HEK293 (cell line): ENCODE results near the gene IREB2.

Experiments used
- BCL11A ChIP-seq: fragments of 450-650 bp; formaldehyde crosslinking; IDR thresholded peaks from 2 replicates; pipeline ENCODE4 v1.5.1; 2016; ENCODE audit warnings: low read depth, missing biosample characterization, missing genetic modification characterization
- GFI1B ChIP-seq: fragments of 450-650 bp; formaldehyde crosslinking; IDR thresholded peaks from 2 replicates; pipeline ENCODE4 v1.5.1; 2016; ENCODE audit warnings: missing biosample characterization, missing genetic modification characterization
- KLF1 ChIP-seq: fragments of 450-650 bp; formaldehyde crosslinking; IDR thresholded peaks from 2 replicates; pipeline ENCODE4 v1.5.1; 2016; ENCODE audit warnings: missing biosample characterization, missing genetic modification characterization
- KLF10 ChIP-seq: fragments of 450-650 bp; IDR thresholded peaks from 2 replicates; pipeline ENCODE4 v1.5.1; 2018; ENCODE audit warnings: missing biosample characterization, mild to moderate bottlenecking, missing genetic modification characterization
- MEIS1 ChIP-seq: sonication (generic); formaldehyde crosslinking; IDR thresholded peaks from 2 replicates; pipeline ENCODE4 v1.8.1; 2022; ENCODE audit warnings: missing genetic modification reagents, mild to moderate bottlenecking, borderline replicate concordance
- MYNN ChIP-seq: fragments of 450-650 bp; formaldehyde crosslinking; IDR thresholded peaks from 2 replicates; pipeline ENCODE4 v1.5.1; 2016; ENCODE audit warnings: missing biosample characterization, missing genetic modification characterization, borderline replicate concordance
- SETDB1 ChIP-seq: IDR thresholded peaks from one replicate; pipeline ENCODE4 v1.6.1; 2017; ENCODE audit warnings: mild to moderate bottlenecking, low read length, moderate library complexity, mixed read lengths; ENCODE audit not compliant: insufficient read length
- TCF7L2 ChIP-seq: IDR thresholded peaks from 2 replicates; pipeline ENCODE4 v1.6.1; 2011; ENCODE audit warnings: low read depth, mild to moderate bottlenecking, inconsistent platforms, low read length, moderate library complexity, borderline replicate concordance
- TRIM28 ChIP-seq: IDR thresholded peaks from 2 replicates; pipeline ENCODE4 v1.6.1; 2011; ENCODE audit warnings: low read length, control low read depth, borderline replicate concordance
- ZBTB21 ChIP-seq: fragments of 450-650 bp; formaldehyde crosslinking; IDR thresholded peaks from 2 replicates; pipeline ENCODE4 v1.5.1; 2017; ENCODE audit warnings: missing biosample characterization, missing genetic modification characterization
- ZFP41 ChIP-seq: fragments of 450-650 bp; formaldehyde crosslinking; IDR thresholded peaks from 2 replicates; pipeline ENCODE4 v1.5.1; 2016; ENCODE audit warnings: missing biosample characterization, missing genetic modification characterization, borderline replicate concordance
- ZIC2 ChIP-seq: fragments of 450-650 bp; formaldehyde crosslinking; IDR thresholded peaks from 2 replicates; pipeline ENCODE4 v1.5.1; 2016; ENCODE audit warnings: missing biosample characterization, missing genetic modification characterization
- ZNF10 ChIP-seq: fragments of 450-650 bp; formaldehyde crosslinking; IDR thresholded peaks from 2 replicates; pipeline ENCODE4 v1.5.1; 2017; ENCODE audit warnings: missing biosample characterization, missing genetic modification characterization
- ZNF114 ChIP-seq: fragments of 450-650 bp; formaldehyde crosslinking; IDR thresholded peaks from 2 replicates; pipeline ENCODE4 v1.5.0; 2017; ENCODE audit warnings: missing biosample characterization, missing genetic modification characterization
- ZNF175 ChIP-seq: fragments of 450-650 bp; formaldehyde crosslinking; IDR thresholded peaks from 2 replicates; pipeline ENCODE4 v1.5.1; 2016; ENCODE audit warnings: missing biosample characterization, missing genetic modification characterization
- ZNF184 ChIP-seq: fragments of 450-650 bp; IDR thresholded peaks from 2 replicates; pipeline ENCODE4 v1.5.1; 2018; ENCODE audit warnings: missing biosample characterization, mild to moderate bottlenecking, missing genetic modification characterization
- ZNF324 ChIP-seq: fragments of 450-650 bp; formaldehyde crosslinking; IDR thresholded peaks from 2 replicates; pipeline ENCODE4 v1.5.1; 2016; ENCODE audit warnings: missing biosample characterization, missing genetic modification characterization
- ZNF501 ChIP-seq: fragments of 450-650 bp; formaldehyde crosslinking; IDR thresholded peaks from 2 replicates; pipeline ENCODE4 v1.5.1; 2016; ENCODE audit warnings: missing biosample characterization, missing genetic modification characterization
- ZNF558 ChIP-seq: fragments of 450-650 bp; formaldehyde crosslinking; IDR thresholded peaks from 2 replicates; pipeline ENCODE4 v1.5.1; 2016; ENCODE audit warnings: missing biosample characterization, missing genetic modification characterization
- ZNF561 ChIP-seq: fragments of 450-650 bp; IDR thresholded peaks from 2 replicates; pipeline ENCODE4 v1.5.1; 2018; ENCODE audit warnings: missing biosample characterization, missing genetic modification characterization, borderline replicate concordance
- ZNF596 ChIP-seq: fragments of 450-650 bp; IDR thresholded peaks from 2 replicates; pipeline ENCODE4 v1.5.0; 2018; ENCODE audit warnings: missing biosample characterization, mild to moderate bottlenecking, missing genetic modification characterization, moderate library complexity
- ZNF610 ChIP-seq: fragments of 450-650 bp; formaldehyde crosslinking; IDR thresholded peaks from 2 replicates; pipeline ENCODE4 v1.5.1; 2016; ENCODE audit warnings: missing biosample characterization, missing genetic modification characterization, borderline replicate concordance
- ZNF660 ChIP-seq: fragments of 450-650 bp; IDR thresholded peaks from 2 replicates; pipeline ENCODE4 v1.5.1; 2018; ENCODE audit warnings: missing biosample characterization, mild to moderate bottlenecking, missing genetic modification characterization
- ZNF677 ChIP-seq: fragments of 450-650 bp; IDR thresholded peaks from 2 replicates; pipeline ENCODE4 v1.5.0; 2018; ENCODE audit warnings: missing biosample characterization, mild to moderate bottlenecking, missing genetic modification characterization, moderate library complexity
- ZNF707 ChIP-seq: fragments of 450-650 bp; formaldehyde crosslinking; IDR thresholded peaks from 2 replicates; pipeline ENCODE4 v1.5.1; 2016; ENCODE audit warnings: missing biosample characterization, missing genetic modification characterization
- ZNF76 ChIP-seq: fragments of 450-650 bp; formaldehyde crosslinking; IDR thresholded peaks from 2 replicates; pipeline ENCODE4; 2016; ENCODE audit warnings: low read depth, missing biosample characterization, missing genetic modification characterization, borderline replicate concordance
- ZNF768 ChIP-seq: fragments of 450-650 bp; formaldehyde crosslinking; IDR thresholded peaks from 2 replicates; pipeline ENCODE4 v1.5.1; 2018; ENCODE audit warnings: missing biosample characterization, mild to moderate bottlenecking, missing genetic modification characterization
- ZNF843 ChIP-seq: fragments of 450-650 bp; formaldehyde crosslinking; IDR thresholded peaks from 2 replicates; pipeline ENCODE4 v1.5.1; 2016; ENCODE audit warnings: missing biosample characterization, missing genetic modification characterization
- ZSCAN30 ChIP-seq: fragments of 450-650 bp; IDR thresholded peaks from 2 replicates; pipeline ENCODE4 v1.5.1; 2018; ENCODE audit warnings: missing biosample characterization, mild to moderate bottlenecking, missing genetic modification characterization, moderate library complexity
- ZXDB ChIP-seq: fragments of 450-650 bp; formaldehyde crosslinking; IDR thresholded peaks from 2 replicates; pipeline ENCODE4 v1.5.1; 2016; ENCODE audit warnings: missing biosample characterization, missing genetic modification characterization
- TF ChIP-seq, protein P1 (sequence below): fragments of 450-650 bp; formaldehyde crosslinking; IDR thresholded peaks from 2 replicates; pipeline ENCODE4 v1.5.1; 2016; ENCODE audit warnings: missing biosample characterization, missing genetic modification characterization
- TF ChIP-seq, protein P2 (sequence below): fragments of 450-650 bp; formaldehyde crosslinking; IDR thresholded peaks from 2 replicates; pipeline ENCODE4 v1.5.1; 2016; ENCODE audit warnings: missing biosample characterization, missing genetic modification characterization
- TF ChIP-seq, protein P3 (sequence below): sonication (generic); formaldehyde crosslinking; IDR thresholded peaks from 2 replicates; pipeline ENCODE4 v1.8.1; 2022; ENCODE audit warnings: mild to moderate bottlenecking, moderate library complexity, missing genetic modification reagents
- TF ChIP-seq, protein P4 (sequence below): fragments of 450-650 bp; formaldehyde crosslinking; conservative IDR thresholded peaks from 2 replicates; pipeline ENCODE4 v1.5.1; 2016; ENCODE audit warnings: low read depth, missing biosample characterization, missing genetic modification characterization

IREB2 gene

DNA sequence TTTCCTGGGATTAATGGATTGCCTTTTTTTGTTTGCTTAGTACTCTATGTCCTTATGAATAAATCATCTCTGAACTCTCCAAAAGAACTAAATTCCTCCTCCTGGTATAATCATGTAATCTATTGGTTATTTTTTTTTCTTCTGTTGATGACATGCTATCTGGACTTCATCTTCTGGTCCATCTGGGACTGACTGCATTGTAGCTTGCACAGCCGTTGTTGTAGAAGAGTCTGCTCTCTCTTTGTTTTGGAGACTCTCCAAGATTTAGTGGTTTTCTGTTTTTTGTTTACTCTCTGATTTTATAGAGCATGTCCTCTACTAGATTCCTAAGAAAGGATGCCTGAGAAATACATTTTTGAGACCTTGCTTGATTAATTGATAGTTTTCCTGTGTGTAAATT lies 19.1 kb downstream of the IREB2 start (continued):
- TF ChIP-seq GFI1B (tag by site-specific recombination) (peak; percentile 92), ZIC2 (tag by site-specific recombination) (no peak), MYNN (tag by site-specific recombination) (no peak), ZNF677 (tag by site-specific recombination) (no peak), TRIM28 (no peak), ZFP41 (no peak), ZNF610 (tag by site-specific recombination) (no peak), MEIS1 (CRISPR knock-in tag) (no peak), ZNF707 (tag by site-specific recombination) (no peak), ZNF561 (tag by site-specific recombination) (no peak), ZNF843 (tag by site-specific recombination) (peak; percentile 73), TCF7L2 (no peak), ZNF596 (tag by site-specific recombination) (no peak; the same call in 1 of the 2 replicates), ZSCAN30 (tag by site-specific recombination) (no peak), ZNF10 (tag by site-specific recombination) (no peak), ZBTB21 (no peak), SETDB1 (no peak), BCL11A (tag by site-specific recombination) (0 out of 2 replicates have a peak, but pooled peaks have one; percentile 14), ZNF660 (tag by site-specific recombination) (no peak), ZNF558 (no peak), ZNF324 (tag by site-specific recombination) (no peak), ZXDB (peak; percentile 35; the same call in 1 of the 2 replicates), ZNF501 (tag by site-specific recombination) (no peak), KLF10 (tag by site-specific recombination) (no peak), ZNF768 (tag by site-specific recombination) (no peak), ZNF184 (no peak), KLF1 (no peak), ZNF175 (tag by site-specific recombination) (no peak), ZNF114 (tag by site-specific recombination) (no peak), ZNF76 (no peak)
- TF ChIP-seq, protein P1, sequence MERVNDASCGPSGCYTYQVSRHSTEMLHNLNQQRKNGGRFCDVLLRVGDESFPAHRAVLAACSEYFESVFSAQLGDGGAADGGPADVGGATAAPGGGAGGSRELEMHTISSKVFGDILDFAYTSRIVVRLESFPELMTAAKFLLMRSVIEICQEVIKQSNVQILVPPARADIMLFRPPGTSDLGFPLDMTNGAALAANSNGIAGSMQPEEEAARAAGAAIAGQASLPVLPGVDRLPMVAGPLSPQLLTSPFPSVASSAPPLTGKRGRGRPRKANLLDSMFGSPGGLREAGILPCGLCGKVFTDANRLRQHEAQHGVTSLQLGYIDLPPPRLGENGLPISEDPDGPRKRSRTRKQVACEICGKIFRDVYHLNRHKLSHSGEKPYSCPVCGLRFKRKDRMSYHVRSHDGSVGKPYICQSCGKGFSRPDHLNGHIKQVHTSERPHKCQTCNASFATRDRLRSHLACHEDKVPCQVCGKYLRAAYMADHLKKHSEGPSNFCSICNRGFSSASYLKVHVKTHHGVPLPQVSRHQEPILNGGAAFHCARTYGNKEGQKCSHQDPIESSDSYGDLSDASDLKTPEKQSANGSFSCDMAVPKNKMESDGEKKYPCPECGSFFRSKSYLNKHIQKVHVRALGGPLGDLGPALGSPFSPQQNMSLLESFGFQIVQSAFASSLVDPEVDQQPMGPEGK (tag by site-specific recombination), result no peak
- TF ChIP-seq, protein P2, sequence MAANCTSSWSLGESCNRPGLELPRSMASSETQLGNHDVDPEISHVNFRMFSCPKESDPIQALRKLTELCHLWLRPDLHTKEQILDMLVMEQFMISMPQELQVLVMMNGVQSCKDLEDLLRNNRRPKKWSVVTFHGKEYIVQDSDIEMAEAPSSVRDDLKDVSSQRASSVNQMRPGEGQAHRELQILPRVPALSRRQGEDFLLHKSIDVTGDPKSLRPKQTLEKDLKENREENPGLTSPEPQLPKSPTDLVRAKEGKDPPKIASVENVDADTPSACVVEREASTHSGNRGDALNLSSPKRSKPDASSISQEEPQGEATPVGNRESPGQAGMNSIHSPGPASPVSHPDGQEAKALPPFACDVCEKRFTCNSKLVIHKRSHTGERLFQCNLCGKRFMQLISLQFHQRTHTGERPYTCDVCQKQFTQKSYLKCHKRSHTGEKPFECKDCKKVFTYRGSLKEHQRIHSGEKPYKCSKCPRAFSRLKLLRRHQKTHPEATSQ (tag by site-specific recombination), result no peak
- TF ChIP-seq, protein P3, sequence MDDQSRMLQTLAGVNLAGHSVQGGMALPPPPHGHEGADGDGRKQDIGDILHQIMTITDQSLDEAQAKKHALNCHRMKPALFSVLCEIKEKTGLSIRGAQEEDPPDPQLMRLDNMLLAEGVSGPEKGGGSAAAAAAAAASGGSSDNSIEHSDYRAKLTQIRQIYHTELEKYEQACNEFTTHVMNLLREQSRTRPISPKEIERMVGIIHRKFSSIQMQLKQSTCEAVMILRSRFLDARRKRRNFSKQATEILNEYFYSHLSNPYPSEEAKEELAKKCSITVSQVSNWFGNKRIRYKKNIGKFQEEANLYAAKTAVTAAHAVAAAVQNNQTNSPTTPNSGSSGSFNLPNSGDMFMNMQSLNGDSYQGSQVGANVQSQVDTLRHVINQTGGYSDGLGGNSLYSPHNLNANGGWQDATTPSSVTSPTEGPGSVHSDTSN (CRISPR knock-in tag), result no peak
- TF ChIP-seq, protein P4, sequence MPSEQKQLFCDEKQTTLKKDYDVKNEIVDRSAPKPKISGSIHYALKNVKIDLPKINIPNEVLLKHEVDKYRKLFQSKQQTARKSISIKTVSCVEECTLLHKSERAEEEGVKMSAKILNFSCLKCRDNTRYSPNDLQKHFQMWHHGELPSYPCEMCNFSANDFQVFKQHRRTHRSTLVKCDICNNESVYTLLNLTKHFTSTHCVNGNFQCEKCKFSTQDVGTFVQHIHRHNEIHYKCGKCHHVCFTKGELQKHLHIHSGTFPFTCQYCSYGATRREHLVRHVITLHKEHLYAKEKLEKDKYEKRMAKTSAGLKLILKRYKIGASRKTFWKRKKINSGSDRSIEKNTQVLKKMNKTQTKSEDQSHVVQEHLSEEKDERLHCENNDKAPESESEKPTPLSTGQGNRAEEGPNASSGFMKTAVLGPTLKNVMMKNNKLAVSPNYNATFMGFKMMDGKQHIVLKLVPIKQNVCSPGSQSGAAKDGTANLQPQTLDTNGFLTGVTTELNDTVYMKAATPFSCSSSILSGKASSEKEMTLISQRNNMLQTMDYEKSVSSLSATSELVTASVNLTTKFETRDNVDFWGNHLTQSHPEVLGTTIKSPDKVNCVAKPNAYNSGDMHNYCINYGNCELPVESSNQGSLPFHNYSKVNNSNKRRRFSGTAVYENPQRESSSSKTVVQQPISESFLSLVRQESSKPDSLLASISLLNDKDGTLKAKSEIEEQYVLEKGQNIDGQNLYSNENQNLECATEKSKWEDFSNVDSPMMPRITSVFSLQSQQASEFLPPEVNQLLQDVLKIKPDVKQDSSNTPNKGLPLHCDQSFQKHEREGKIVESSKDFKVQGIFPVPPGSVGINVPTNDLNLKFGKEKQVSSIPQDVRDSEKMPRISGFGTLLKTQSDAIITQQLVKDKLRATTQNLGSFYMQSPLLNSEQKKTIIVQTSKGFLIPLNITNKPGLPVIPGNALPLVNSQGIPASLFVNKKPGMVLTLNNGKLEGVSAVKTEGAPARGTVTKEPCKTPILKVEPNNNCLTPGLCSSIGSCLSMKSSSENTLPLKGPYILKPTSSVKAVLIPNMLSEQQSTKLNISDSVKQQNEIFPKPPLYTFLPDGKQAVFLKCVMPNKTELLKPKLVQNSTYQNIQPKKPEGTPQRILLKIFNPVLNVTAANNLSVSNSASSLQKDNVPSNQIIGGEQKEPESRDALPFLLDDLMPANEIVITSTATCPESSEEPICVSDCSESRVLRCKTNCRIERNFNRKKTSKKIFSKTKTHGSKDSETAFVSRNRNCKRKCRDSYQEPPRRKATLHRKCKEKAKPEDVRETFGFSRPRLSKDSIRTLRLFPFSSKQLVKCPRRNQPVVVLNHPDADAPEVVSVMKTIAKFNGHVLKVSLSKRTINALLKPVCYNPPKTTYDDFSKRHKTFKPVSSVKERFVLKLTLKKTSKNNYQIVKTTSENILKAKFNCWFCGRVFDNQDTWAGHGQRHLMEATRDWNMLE, result no peak
